ENCODE results near the gene TKTL1. TPM values are rescaled to one million over a fixed set of nuclear protein-coding genes. Genes with fewer than 3 reads are reported as not detected.
"Not testable (repeated sequence)": the region's sequence is repeated elsewhere in the genome, so short reads cannot be mapped to it uniquely, and the experiment has no call there.

TKTL1 gene
- total and polyA plus RNA-seq, 2 donors, result 0.19 to 0.32 TPM

DNA sequence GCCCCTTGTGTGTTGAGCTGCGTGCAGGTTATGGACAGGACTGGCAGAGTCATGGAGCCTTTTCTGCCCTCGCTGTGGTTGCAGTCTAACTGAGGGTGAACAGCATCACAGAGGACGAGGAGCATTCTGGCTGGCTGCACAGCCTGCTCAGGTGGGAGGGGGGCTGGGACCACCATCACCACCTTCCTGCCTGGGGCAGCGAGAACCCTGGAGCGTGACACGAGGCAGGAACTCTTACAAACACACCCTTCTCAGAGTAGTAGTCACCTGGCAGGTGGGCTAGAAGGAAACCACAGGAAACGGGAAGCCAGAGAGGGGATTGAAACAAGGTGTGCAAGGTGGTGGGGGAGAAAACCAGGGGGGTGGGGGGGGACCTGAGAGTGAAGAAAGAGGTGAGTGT lies 25.6 kb downstream of the TKTL1 start:
- no peaks in the 10 kb centered on the region for H3K4me1 ChIP-seq (ENCODE audit: insufficient read depth)
- H3K4me3 ChIP-seq (ENCODE audit: low read depth, low read length), result no peak overlapping the region
- no peak overlapping the region for H3K27ac ChIP-seq (ENCODE audit: low read depth)
- no peak for DNase-seq (ENCODE audit: extremely low spot score)
- no peaks in the 10 kb centered on the region for H3K36me3 ChIP-seq (ENCODE audit: insufficient read depth)
- 92% methylated on average over 7 of the region's 7 CpGs for WGBS

DNA sequence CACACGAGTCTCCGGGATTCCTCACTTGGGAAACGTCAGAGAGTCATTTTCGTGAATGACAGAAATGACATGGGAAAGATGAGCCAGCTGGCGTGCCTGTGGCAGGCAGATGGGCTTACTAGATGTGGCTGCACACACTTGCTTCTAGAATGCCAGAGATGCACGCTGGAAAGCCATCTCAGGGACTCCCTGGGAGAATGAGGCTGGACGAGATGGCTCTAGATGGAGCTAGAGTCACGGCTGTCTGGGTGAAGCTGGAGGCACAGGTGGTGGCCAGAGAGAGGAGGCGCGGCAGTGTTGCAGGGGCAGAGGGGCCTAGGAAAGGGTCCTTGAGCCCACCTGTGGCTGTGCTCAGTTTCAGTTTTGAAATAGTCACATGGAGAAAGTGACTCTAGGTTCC lies 26.0 kb downstream of the TKTL1 start:
- no peaks in the 10 kb centered on the region for H3K4me1 ChIP-seq (ENCODE audit: insufficient read depth)
- H3K36me3 ChIP-seq (ENCODE audit: insufficient read depth), result no peaks in the 10 kb centered on the region
- DNase-seq (ENCODE audit: extremely low spot score), result no peak
- no peak overlapping the region for H3K4me3 ChIP-seq (ENCODE audit: low read depth, low read length)
- 55% methylated on average over 10 of the region's 10 CpGs for WGBS
- H3K27ac ChIP-seq (ENCODE audit: low read depth), result no peak overlapping the region

DNA sequence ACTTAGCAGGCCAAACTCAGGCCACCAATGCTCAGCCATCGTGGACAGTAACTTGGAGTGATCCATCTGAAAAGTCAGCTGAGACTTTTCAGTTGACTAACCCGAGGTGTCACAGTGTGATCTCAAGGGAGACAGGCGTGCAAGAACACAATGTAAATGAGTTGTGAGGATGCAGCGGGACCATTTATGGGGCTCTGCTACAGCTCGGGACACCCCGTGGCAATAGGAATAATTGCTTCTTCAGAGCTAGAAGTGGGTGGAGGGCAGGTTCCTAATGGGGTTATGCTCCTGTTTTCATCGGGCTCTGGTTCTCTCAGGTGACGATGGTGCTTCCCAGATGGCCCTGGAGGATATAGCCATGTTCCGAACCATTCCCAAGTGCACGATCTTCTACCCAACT lies 27.3 kb downstream of the TKTL1 start:
- Histone ChIP-seq H3K4me1 (ENCODE audit: insufficient read depth) (no peaks in the 10 kb centered on the region), H3K4me3 (ENCODE audit: low read depth, low read length) (no peak overlapping the region), H3K36me3 (ENCODE audit: insufficient read depth) (no peaks in the 10 kb centered on the region), H3K27ac (ENCODE audit: low read depth) (no peak overlapping the region)
- DNase-seq (ENCODE audit: extremely low spot score), result no peak
- 76% methylated on average over 10 of the region's 10 CpGs for WGBS

- Histone ChIP-seq H3K4me1 (ENCODE audit: insufficient read depth) (no peaks in the 10 kb centered on the region), H3K36me3 (ENCODE audit: insufficient read depth) (no peaks in the 10 kb centered on the region), H3K27ac (ENCODE audit: low read depth) (no peak overlapping the region), H3K4me3 (ENCODE audit: low read depth, low read length) (no peak overlapping the region)
- WGBS, result 76% methylated on average over 7 of the region's 7 CpGs
- no peak for DNase-seq (ENCODE audit: extremely low spot score)
Observed at GRCh38 chrX:154323537-154323936, 27.9 kb downstream of the TKTL1 start.

GRCh38 chrX:154325541-154325940 lies 29.9 kb downstream of the TKTL1 start:
- H3K27ac ChIP-seq (ENCODE audit: low read depth), result no peak overlapping the region

DNA sequence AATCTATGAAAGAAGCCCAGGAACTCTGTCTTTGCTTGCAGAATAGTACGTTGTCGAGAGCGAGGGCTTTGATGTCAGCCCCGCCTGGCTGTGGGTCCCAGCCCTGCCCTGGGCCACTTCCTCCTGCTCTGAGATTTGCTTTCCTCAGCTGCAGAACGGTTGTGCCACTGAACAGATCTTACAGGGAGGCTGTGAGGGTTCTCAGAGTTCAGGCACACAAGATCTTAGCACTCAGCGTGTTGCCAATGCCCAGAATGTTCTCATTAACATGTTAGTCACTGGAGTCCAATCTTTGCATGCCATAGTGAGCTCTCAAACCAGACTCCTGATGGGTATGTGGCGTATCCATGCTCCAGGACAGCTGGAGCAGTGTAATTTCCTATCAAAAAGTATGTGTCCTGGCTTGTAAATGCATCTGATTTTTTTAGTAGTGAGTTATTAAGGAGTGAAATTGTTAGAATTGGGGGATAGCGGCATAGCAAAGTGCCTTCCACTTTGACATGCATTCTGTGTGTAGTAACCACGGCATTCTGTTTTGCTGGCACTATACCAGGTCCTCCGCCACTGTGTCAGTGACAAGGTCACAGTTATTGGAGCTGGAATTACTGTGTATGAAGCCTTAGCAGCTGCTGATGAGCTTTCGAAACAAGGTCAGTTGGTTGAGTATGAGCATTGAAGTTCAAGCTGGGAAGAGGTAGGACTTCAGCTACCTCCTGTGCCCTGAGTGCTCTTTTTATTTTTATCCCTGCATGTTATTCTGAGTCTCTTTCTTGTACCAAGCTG lies 31.6 kb downstream of the TKTL1 start:
- WGBS, result 47% methylated on average over 11 of the region's 11 CpGs
- H3K4me3 ChIP-seq (ENCODE audit: low read depth, low read length), result no peak overlapping the region

More at GRCh38 chrX:154325541-154325940, 29.9 kb downstream of the TKTL1 start:
- 50% methylated on average over 8 of the region's 8 CpGs for WGBS
- no peak for DNase-seq (ENCODE audit: extremely low spot score)
- Histone ChIP-seq H3K4me3 (ENCODE audit: low read depth, low read length) (no peak overlapping the region), H3K4me1 (ENCODE audit: insufficient read depth) (no peaks in the 10 kb centered on the region), H3K36me3 (ENCODE audit: insufficient read depth) (no peaks in the 10 kb centered on the region)

DNA sequence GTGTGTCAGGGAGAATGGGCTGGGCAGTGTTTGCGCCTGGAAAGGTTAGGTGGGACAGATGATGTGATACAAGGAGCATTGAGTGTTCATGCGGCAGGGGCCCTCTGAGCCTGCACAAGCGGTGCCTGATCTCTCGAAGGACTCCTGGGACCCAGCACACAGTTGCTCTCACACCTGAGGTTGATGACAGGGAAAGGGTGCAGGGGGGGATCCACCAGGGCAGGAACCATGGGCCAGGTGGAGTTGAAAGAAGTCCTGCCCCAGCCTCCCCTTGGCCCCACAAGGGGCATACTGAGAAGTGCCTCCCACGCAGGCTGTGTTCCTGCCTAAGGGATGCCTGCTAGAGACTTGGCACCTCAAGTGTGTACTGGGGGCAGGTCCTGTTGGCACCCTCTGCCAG lies 33.1 kb downstream of the TKTL1 start:
- WGBS, result 95% methylated on average over 5 of the region's 5 CpGs
- H3K27ac ChIP-seq (ENCODE audit: low read depth), result no peak overlapping the region
- no peaks in the 10 kb centered on the region for H3K36me3 ChIP-seq (ENCODE audit: insufficient read depth)
- no peak for DNase-seq (ENCODE audit: extremely low spot score)
- H3K4me1 ChIP-seq (ENCODE audit: insufficient read depth), result no peaks in the 10 kb centered on the region
- H3K4me3 ChIP-seq (ENCODE audit: low read depth, low read length), result no peak overlapping the region

More for the DNA sequence above, 31.6 kb downstream of the TKTL1 start:
- Histone ChIP-seq H3K36me3 (ENCODE audit: insufficient read depth) (no peaks in the 10 kb centered on the region), H3K27ac (ENCODE audit: low read depth) (no peak overlapping the region), H3K4me1 (ENCODE audit: insufficient read depth) (no peaks in the 10 kb centered on the region)
- DNase-seq (ENCODE audit: extremely low spot score), result no peak

DNA sequence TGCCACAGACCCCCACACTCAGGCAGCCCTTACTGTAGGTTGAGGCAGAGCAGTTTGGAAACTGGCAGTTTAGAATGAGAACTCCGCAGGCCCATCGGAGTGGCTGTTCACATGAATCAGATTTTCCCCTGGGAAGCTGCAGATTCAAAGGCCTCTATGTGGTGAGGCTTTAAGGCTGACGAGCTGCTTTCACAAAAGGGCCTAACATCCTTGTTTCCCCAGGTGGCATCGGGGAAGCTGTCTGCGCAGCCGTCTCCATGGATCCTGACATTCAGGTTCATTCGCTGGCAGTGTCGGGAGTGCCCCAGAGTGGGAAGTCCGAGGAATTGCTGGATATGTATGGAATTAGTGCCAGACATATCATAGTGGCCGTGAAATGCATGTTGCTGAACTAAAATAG lies 33.7 kb downstream of the TKTL1 start:
- no peaks in the 10 kb centered on the region for H3K36me3 ChIP-seq (ENCODE audit: insufficient read depth)
- no peaks in the 10 kb centered on the region for H3K4me1 ChIP-seq (ENCODE audit: insufficient read depth)
- WGBS, result 79% methylated on average over 10 of the region's 10 CpGs
- no peak for DNase-seq (ENCODE audit: extremely low spot score)
- H3K4me3 ChIP-seq (ENCODE audit: low read depth, low read length), result no peak overlapping the region
- no peak overlapping the region for H3K27ac ChIP-seq (ENCODE audit: low read depth)

DNA sequence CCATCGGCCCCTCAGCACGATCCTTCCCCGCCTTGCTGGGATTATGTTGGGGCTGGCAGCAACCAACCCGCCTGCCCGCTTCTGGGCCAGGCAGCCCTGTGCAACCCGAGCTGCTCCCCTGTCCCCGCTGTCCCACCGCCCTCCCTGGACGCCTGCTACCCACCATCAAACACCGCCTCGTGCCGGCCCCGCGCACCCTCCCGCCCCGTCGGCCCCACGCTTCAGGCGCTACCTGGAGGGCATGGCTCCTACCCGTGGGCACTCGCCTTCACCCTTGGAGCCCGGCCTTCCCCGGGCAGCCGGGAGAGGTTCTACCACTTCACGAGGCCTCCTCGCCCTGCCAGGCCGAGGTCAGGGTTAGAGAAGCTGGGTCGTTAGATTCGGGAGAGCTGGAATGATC lies 37.0 kb downstream of the TKTL1 start:
- Histone ChIP-seq H3K36me3 (ENCODE audit: insufficient read depth) (no peaks in the 10 kb centered on the region), H3K4me3 (ENCODE audit: low read depth, low read length) (no peak overlapping the region), H3K4me1 (ENCODE audit: insufficient read depth) (no peaks in the 10 kb centered on the region), H3K27ac (ENCODE audit: low read depth) (no peak overlapping the region)
- no peak for DNase-seq (ENCODE audit: extremely low spot score)
- 93% methylated on average over 29 of the region's 29 CpGs for WGBS

GRCh38 chrX:154333116-154333515 lies 37.5 kb downstream of the TKTL1 start:
- no peak overlapping the region for H3K4me3 ChIP-seq (ENCODE audit: low read depth, low read length)
- no peak overlapping the region for H3K27ac ChIP-seq (ENCODE audit: low read depth)
- no peaks in the 10 kb centered on the region for H3K4me1 ChIP-seq (ENCODE audit: insufficient read depth)
- 95% methylated on average over 9 of the region's 9 CpGs for WGBS
- DNase-seq (ENCODE audit: extremely low spot score), result no peak
- no peaks in the 10 kb centered on the region for H3K36me3 ChIP-seq (ENCODE audit: insufficient read depth)

DNA sequence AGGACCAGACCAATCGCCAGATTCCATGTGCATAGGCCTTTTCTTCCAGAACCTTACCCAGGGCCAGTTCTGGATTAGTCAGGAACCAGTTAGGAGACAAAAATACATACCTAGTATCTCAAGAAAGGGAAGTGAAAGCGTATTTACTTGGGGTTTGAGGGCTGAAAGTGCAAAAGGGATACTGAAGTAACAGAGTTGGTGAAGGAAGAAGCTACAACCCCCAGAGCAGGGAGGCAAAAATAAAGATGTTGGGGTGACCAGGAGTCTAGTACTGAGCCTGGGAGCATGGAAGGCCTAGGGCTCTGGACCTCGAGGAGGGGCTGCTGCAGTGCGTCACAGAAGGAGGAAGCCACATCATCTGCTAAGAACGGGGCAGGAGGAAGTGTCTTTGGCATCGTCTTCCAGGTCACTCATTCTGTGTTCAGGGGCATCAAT lies 38.3 kb downstream of the TKTL1 start:
- no peak overlapping the region for H3K4me3 ChIP-seq (ENCODE audit: low read depth, low read length)
- no peaks in the 10 kb centered on the region for H3K4me1 ChIP-seq (ENCODE audit: insufficient read depth)
- H3K36me3 ChIP-seq (ENCODE audit: insufficient read depth), result no peaks in the 10 kb centered on the region
- no peak overlapping the region for H3K27ac ChIP-seq (ENCODE audit: low read depth)
- WGBS, result 79% methylated on average over 6 of the region's 6 CpGs
- DNase-seq (ENCODE audit: extremely low spot score), result no peak

DNA sequence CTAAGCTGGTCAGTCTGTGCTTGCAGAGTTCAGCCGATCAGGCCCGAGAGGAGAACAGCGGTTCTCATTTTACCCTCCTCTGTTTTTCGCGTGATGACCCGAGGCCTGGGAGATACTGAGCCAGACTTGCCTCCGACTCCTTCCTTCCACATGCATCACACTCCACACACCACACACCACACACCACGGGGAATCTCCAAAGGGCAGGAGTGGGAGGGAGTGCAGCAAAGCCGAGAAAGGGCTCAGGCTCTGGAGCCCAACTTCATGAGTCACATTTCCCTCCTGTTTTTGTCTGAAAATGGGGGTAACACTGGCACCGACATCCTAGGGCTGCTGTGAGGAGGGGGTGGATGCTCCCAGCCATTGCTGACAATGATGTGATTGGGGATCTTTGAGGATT lies 38.9 kb downstream of the TKTL1 start:
- 75% methylated on average over 10 of the region's 10 CpGs for WGBS
- no peak for DNase-seq (ENCODE audit: extremely low spot score)
- Histone ChIP-seq H3K27ac (ENCODE audit: low read depth) (no peak overlapping the region), H3K4me3 (ENCODE audit: low read depth, low read length) (no peak overlapping the region), H3K36me3 (ENCODE audit: insufficient read depth) (no peaks in the 10 kb centered on the region), H3K4me1 (ENCODE audit: insufficient read depth) (no peaks in the 10 kb centered on the region)

DNA sequence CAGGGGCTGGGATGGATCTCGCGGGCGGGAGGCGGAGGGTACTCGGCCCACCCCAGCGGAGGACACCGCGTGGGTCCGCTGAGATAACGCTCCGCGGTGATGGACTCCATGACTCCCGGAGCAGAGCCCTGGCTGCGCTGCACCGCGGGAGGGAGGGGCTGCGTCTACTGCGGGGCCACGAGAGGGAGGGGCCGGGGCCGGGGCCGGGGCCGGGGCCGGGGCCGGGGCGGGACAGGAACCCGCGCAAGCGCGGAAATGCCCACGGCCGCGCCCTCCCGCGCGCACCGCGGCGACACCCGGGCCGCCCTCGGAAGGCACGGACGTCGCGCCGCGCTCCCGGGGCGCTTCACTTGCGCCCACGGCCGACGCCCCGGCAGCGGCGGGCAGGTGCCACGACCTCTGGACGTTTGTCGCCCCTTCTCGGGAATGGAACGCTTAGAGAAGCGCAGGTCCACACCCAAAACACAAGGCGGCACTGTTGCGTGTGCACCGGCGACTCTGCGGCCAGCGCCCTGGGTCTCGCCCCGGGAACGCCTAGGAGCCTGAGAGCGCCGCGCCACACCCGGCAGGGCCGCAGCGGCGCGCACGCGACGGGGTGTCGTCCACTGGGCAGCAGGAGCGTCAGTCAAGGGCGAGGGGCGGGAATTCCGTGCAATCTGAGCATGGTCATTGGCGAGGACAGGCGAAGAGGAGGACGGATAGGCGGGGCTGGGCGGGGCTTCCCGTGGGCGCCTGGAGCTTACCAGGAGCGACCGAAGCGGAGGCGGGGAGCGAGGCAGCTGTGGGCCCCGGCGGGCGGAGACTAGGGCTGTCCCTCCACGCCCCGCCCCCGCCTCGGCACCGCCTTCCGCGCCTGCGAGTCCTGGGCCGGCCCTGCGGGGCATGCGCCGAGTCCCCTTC lies 46.1 kb downstream of the TKTL1 start:
- not testable (repeated sequence) for H3K27ac ChIP-seq (ENCODE audit: low read depth); DNase-seq (ENCODE audit: extremely low spot score); H3K4me1 ChIP-seq (ENCODE audit: insufficient read depth); H3K36me3 ChIP-seq (ENCODE audit: insufficient read depth); H3K4me3 ChIP-seq (ENCODE audit: low read depth, low read length)
- 0% methylated on average over 17 of the region's 115 CpGs for WGBS

- not testable (repeated sequence) for DNase-seq (ENCODE audit: extremely low spot score); H3K27ac ChIP-seq (ENCODE audit: low read depth); H3K4me3 ChIP-seq (ENCODE audit: low read depth, low read length); H3K4me1 ChIP-seq (ENCODE audit: insufficient read depth); H3K36me3 ChIP-seq (ENCODE audit: insufficient read depth)
- no CpG with 5 or more reads among the region's 16 CpGs for whole genome bisulfite sequencing
Observed at GRCh38 chrX:154343063-154343462, 47.5 kb downstream of the TKTL1 start.
